ENCODE measurements around the gene NR2F1-AS1. TPM values are rescaled to one million over a fixed set of nuclear protein-coding genes. Genes with fewer than 3 reads are reported as not detected.

NR2F1-AS1 gene
- total RNA-seq, 2 donors from 2014 or later: not detected

GRCh38 chr5:93430118-93430517 is 150.9 kb downstream of the NR2F1-AS1 start:
- no peak overlapping the region for H3K4me3 Mint-ChIP-seq
- no peak for ATAC-seq (replicated peaks)

DNA sequence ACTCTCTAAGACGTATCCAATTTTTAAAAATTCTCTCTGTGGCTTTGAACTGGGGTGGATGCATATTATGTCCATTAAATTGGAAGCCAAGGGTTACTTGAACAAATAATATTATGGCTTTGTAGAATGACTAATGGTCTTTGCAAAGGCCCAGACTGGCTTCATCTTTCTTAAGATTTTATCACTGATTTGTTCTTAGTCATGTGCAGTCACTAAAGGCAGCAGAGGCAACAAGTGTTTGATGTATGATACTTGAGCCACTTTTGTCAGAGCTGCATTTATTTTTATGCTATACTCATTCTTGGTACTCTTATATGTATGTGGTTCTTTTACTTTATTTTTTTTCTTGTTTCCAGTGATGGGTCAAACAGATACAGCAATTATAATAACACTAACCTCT is 152.2 kb downstream of the NR2F1-AS1 start:
- Mint-ChIP-seq H3K27me3 (peaks cover 8% of the 10 kb centered on the region), H3K4me1 (no peaks in the 10 kb centered on the region), H3K9me3 (no peaks in the 10 kb centered on the region), H3K4me3 (no peak overlapping the region), H3K36me3 (ENCODE audit: low read depth) (no peaks in the 10 kb centered on the region), H3K27ac (no peak overlapping the region)
- ATAC-seq (replicated peaks): no peak

More at GRCh38 chr5:93430118-93430517, 150.9 kb downstream of the NR2F1-AS1 start:
- Mint-ChIP-seq H3K36me3 (ENCODE audit: low read depth) (no peaks in the 10 kb centered on the region), H3K27ac (no peak overlapping the region), H3K9me3 (no peaks in the 10 kb centered on the region), H3K27me3 (peaks cover 8% of the 10 kb centered on the region), H3K4me1 (no peaks in the 10 kb centered on the region)

GRCh38 chr5:93427316-93427715 is 153.7 kb downstream of the NR2F1-AS1 start:
- Mint-ChIP-seq H3K27me3 (peaks cover 8% of the 10 kb centered on the region), H3K27ac (no peak overlapping the region), H3K9me3 (no peaks in the 10 kb centered on the region), H3K36me3 (ENCODE audit: low read depth) (no peaks in the 10 kb centered on the region), H3K4me3 (no peak overlapping the region), H3K4me1 (no peaks in the 10 kb centered on the region)
- no peak for ATAC-seq (replicated peaks)

GRCh38 chr5:93425096-93425495 is 155.9 kb downstream of the NR2F1-AS1 start:
- no peaks in the 10 kb centered on the region for H3K4me1 Mint-ChIP-seq
- H3K9me3 Mint-ChIP-seq: no peaks in the 10 kb centered on the region
- H3K4me3 Mint-ChIP-seq: no peak overlapping the region
- peaks cover 8% of the 10 kb centered on the region for H3K27me3 Mint-ChIP-seq
- no peaks in the 10 kb centered on the region for H3K36me3 Mint-ChIP-seq (ENCODE audit: low read depth)
- H3K27ac Mint-ChIP-seq: no peak overlapping the region
- ATAC-seq (replicated peaks): no peak

GRCh38 chr5:93423300-93423699 is 157.7 kb downstream of the NR2F1-AS1 start:
- no peaks in the 10 kb centered on the region for H3K4me1 Mint-ChIP-seq
- H3K36me3 Mint-ChIP-seq (ENCODE audit: low read depth): no peaks in the 10 kb centered on the region
- peaks cover 8% of the 10 kb centered on the region for H3K27me3 Mint-ChIP-seq
- H3K27ac Mint-ChIP-seq: no peak overlapping the region
- no peak for ATAC-seq (replicated peaks)
- H3K9me3 Mint-ChIP-seq: no peaks in the 10 kb centered on the region
- H3K4me3 Mint-ChIP-seq: no peak overlapping the region

DNA sequence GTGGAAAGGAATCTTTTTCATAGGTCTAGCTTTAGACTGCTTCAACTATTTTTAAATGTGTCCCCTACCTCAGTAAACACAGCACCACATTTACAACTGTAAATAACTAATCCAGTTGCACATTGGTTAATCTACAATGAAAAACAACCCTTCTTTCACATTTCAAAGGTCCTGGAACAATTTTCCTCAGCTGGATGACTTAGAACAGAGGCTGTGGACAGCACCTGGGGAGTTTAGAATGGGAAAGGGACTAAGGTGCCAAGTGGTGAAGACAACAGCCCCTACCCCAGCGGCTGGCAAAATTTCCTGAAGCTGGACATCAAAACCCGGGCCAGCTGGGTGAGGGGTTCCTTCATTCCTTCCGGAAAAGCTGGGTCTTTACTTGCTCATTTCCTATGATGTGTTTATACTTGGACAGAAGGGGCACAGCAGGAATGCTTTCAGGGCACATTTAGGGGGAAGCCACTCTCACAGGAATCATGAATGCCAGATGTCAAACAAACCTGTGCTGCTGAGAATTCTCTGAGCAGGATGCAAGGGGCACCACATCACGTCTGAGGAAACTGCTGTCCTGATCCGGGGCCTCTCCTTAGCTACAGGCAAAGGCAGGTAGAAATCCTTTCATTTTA is 158.3 kb downstream of the NR2F1-AS1 start:
- Mint-ChIP-seq H3K27me3 (peaks cover 8% of the 10 kb centered on the region), H3K27ac (no peak overlapping the region), H3K4me3 (no peak overlapping the region), H3K9me3 (no peaks in the 10 kb centered on the region), H3K4me1 (no peaks in the 10 kb centered on the region), H3K36me3 (ENCODE audit: low read depth) (no peaks in the 10 kb centered on the region)
- ATAC-seq (replicated peaks): no peak

DNA sequence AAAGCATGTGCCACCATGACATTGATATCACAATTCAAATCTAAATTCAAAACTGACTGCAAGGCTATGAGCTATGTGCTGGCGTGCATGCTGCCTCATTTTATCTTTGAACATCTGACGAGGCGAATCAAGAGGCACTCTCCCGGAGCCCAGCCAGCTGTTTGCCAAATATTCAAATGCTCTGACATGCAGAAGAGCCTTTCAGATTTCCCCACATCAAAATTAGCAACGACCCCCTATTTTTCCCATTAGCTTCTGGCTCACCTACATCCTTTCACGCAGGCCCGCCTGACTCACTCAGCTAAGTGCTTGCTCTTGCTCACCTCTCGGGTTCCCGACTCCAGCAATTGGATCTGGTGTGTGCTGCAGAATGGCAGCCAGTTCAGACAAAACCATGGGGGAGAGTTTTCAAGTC is 159.0 kb downstream of the NR2F1-AS1 start:
- Mint-ChIP-seq H3K9me3 (no peaks in the 10 kb centered on the region), H3K27ac (no peak overlapping the region), H3K36me3 (ENCODE audit: low read depth) (no peaks in the 10 kb centered on the region), H3K4me3 (no peak overlapping the region), H3K4me1 (no peaks in the 10 kb centered on the region), H3K27me3 (peaks cover 4% of the 10 kb centered on the region)
- no peak for ATAC-seq (replicated peaks)

GRCh38 chr5:93421468-93421867 is 159.6 kb downstream of the NR2F1-AS1 start:
- H3K36me3 Mint-ChIP-seq (ENCODE audit: low read depth): no peaks in the 10 kb centered on the region

DNA sequence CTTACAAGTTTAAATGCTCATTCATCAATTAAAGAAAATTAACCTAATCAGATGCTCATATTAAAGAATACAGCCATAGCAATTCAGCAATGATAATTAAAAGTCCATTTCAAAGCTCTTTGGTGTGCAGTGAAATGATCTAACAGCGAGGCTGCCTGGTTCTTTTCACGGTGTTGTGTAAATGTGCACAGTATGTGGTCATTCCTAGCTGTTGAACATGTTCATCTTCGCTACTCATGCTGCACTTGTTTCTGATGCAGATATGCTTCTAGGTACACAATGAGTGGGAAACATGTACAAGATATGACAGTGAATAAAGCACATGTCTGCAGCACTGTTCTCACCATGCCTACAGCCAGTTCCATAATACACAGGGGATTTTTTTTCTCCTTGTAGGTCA is 163.5 kb downstream of the NR2F1-AS1 start:
- no peaks in the 10 kb centered on the region for H3K4me1 Mint-ChIP-seq
- peaks cover 4% of the 10 kb centered on the region for H3K27me3 Mint-ChIP-seq
- no peak overlapping the region for H3K4me3 Mint-ChIP-seq
- no peak overlapping the region for H3K27ac Mint-ChIP-seq
- no peak for ATAC-seq (replicated peaks)
- no peaks in the 10 kb centered on the region for H3K36me3 Mint-ChIP-seq (ENCODE audit: low read depth)
- no peaks in the 10 kb centered on the region for H3K9me3 Mint-ChIP-seq

More at GRCh38 chr5:93421468-93421867, 159.6 kb downstream of the NR2F1-AS1 start:
- Mint-ChIP-seq H3K27ac (no peak overlapping the region), H3K4me1 (no peaks in the 10 kb centered on the region), H3K27me3 (peaks cover 4% of the 10 kb centered on the region), H3K9me3 (no peaks in the 10 kb centered on the region), H3K4me3 (no peak overlapping the region)
- no peak for ATAC-seq (replicated peaks)

GRCh38 chr5:93415819-93416218 is 165.2 kb downstream of the NR2F1-AS1 start:
- Mint-ChIP-seq H3K27me3 (peaks cover 4% of the 10 kb centered on the region), H3K36me3 (ENCODE audit: low read depth) (no peaks in the 10 kb centered on the region), H3K4me1 (no peaks in the 10 kb centered on the region), H3K9me3 (no peaks in the 10 kb centered on the region), H3K27ac (no peak overlapping the region), H3K4me3 (no peak overlapping the region)
- no peak for ATAC-seq (replicated peaks)

GRCh38 chr5:93411716-93412115 is 169.3 kb downstream of the NR2F1-AS1 start:
- H3K36me3 Mint-ChIP-seq (ENCODE audit: low read depth): no peaks in the 10 kb centered on the region
- peaks cover 4% of the 10 kb centered on the region for H3K27me3 Mint-ChIP-seq
- H3K27ac Mint-ChIP-seq: no peak overlapping the region
- H3K9me3 Mint-ChIP-seq: no peaks in the 10 kb centered on the region
- no peak for ATAC-seq (replicated peaks)
- no peaks in the 10 kb centered on the region for H3K4me1 Mint-ChIP-seq
- H3K4me3 Mint-ChIP-seq: no peak overlapping the region

DNA sequence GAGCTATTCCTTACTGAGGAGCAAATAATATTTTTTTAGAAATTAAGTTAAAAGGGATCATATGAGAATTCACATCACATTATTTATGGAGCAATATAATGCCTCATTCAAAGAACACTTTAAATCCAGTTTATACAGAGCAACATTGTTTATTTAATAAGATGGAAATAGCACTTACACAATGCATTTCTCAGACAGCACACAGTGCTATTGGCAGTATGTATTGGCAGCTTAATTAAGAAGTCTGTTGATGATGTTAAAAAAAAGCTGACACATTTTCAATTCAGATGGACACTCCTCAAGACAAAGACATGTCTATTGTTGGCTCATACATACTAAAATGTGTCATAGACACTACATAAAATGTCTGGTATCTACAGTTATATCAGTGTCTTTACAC is 171.3 kb downstream of the NR2F1-AS1 start:
- no peak for ATAC-seq (replicated peaks)
- no peak overlapping the region for H3K27ac Mint-ChIP-seq
- peaks cover 3% of the 10 kb centered on the region for H3K27me3 Mint-ChIP-seq
- no peaks in the 10 kb centered on the region for H3K36me3 Mint-ChIP-seq (ENCODE audit: low read depth)
- no peaks in the 10 kb centered on the region for H3K9me3 Mint-ChIP-seq
- H3K4me3 Mint-ChIP-seq: no peak overlapping the region
- no peaks in the 10 kb centered on the region for H3K4me1 Mint-ChIP-seq

DNA sequence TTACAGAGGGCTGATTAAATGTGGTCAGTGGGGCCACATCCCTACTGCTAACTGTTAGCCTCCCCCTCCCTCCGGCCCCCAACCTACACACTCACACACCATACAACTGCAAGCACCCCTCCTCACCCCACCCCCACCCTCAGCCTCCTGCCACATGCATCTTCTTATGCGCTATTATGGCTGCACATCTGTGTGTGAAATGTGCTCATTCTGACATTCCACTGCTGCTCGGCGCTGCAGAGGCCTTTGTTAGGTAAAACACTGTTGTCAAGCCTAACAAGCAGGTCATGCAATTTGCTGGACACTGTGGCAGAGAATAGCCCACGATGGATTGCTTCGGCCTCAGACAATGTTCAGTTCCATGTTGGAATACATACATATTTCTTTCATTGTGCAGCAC is 173.6 kb downstream of the NR2F1-AS1 start:
- Mint-ChIP-seq H3K9me3 (no peaks in the 10 kb centered on the region), H3K36me3 (ENCODE audit: low read depth) (no peaks in the 10 kb centered on the region), H3K4me1 (no peaks in the 10 kb centered on the region), H3K27me3 (peaks cover 3% of the 10 kb centered on the region), H3K4me3 (no peak overlapping the region), H3K27ac (no peak overlapping the region)
- ATAC-seq (replicated peaks): no peak

- H3K27ac Mint-ChIP-seq: no peak overlapping the region
These were observed 174.0 kb downstream of the NR2F1-AS1 start for GRCh38 chr5:93406971-93407401.

GRCh38 chr5:93404246-93404645 is 176.8 kb downstream of the NR2F1-AS1 start:
- no peak for ATAC-seq (replicated peaks)
- H3K9me3 Mint-ChIP-seq: no peaks in the 10 kb centered on the region
- no peaks in the 10 kb centered on the region for H3K36me3 Mint-ChIP-seq (ENCODE audit: low read depth)
- H3K4me1 Mint-ChIP-seq: no peaks in the 10 kb centered on the region
- H3K27me3 Mint-ChIP-seq: peaks cover 8% of the 10 kb centered on the region
- H3K27ac Mint-ChIP-seq: no peak overlapping the region
- H3K4me3 Mint-ChIP-seq: no peak overlapping the region

More at GRCh38 chr5:93406971-93407401, 174.0 kb downstream of the NR2F1-AS1 start:
- H3K36me3 Mint-ChIP-seq (ENCODE audit: low read depth): no peaks in the 10 kb centered on the region
- H3K4me3 Mint-ChIP-seq: no peak overlapping the region
- no peak for ATAC-seq (replicated peaks)
- H3K4me1 Mint-ChIP-seq: no peaks in the 10 kb centered on the region
- H3K9me3 Mint-ChIP-seq: no peaks in the 10 kb centered on the region
- H3K27me3 Mint-ChIP-seq: peaks cover 3% of the 10 kb centered on the region
